Kidney capillary endothelial cell (primary cell): ENCODE results near the gene UEVLD.
"Not testable (repeated sequence)": the region's sequence is repeated elsewhere in the genome, so short reads cannot be mapped to it uniquely, and the experiment has no call there.

Experiments used
- DNase-seq: peaks from one replicate; pipeline ENCODE4 v3.0.0-alpha.2; 2018; ENCODE audit warnings: low spot score

Gene UEVLD

DNA sequence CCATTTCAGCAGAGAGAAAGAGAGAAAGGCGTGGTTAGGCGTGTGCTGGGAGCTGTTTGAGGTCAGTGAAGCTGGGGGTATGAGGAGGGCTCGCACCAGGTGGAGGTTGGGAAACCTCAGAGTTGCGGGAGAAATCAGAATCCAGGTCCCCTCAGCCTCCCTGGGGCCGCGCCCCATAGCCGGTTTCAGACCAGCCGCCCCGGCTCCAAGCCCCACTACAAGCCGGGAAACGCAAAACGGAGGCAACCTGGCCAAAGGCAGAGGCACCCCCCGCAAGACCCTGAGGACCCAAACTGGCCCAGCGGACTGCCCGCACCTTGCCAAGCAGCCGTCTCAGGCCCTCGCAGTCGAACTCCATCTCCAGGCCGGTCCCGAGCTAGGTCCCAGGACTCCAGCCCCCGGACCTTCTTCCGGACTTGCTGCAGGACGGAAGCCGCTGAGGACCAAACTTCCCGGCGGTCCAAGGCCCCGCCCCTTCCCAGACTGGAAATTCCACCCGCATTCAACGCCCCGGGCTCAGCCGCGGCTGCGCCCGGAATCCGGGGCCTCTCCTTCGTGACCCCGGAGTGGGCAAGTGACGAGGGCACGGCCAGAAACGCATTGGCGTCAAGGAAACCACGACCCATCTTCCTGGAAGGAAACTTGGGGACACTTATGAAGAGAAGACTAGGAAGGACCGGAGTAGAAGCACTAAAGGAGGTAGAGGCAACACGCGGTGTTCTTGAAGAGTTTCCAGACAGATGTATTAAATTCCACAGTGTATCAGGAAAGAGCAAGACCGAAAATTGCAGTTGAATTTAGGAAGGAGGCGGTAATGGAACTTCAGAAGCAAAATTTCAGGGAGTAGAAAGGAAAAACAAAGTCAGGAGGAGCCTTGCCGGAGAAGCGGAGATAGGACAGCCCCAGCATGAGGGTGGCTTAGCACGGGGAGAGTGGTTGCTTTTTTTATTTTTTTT lies at the start of gene UEVLD:
TSS of gene UEVLD (minus strand) at position 438 of the 956 bp plus-strand sequence. CDS start at position 358, 80 bp downstream.
- peak; percentile 88 for DNase-seq

DNA sequence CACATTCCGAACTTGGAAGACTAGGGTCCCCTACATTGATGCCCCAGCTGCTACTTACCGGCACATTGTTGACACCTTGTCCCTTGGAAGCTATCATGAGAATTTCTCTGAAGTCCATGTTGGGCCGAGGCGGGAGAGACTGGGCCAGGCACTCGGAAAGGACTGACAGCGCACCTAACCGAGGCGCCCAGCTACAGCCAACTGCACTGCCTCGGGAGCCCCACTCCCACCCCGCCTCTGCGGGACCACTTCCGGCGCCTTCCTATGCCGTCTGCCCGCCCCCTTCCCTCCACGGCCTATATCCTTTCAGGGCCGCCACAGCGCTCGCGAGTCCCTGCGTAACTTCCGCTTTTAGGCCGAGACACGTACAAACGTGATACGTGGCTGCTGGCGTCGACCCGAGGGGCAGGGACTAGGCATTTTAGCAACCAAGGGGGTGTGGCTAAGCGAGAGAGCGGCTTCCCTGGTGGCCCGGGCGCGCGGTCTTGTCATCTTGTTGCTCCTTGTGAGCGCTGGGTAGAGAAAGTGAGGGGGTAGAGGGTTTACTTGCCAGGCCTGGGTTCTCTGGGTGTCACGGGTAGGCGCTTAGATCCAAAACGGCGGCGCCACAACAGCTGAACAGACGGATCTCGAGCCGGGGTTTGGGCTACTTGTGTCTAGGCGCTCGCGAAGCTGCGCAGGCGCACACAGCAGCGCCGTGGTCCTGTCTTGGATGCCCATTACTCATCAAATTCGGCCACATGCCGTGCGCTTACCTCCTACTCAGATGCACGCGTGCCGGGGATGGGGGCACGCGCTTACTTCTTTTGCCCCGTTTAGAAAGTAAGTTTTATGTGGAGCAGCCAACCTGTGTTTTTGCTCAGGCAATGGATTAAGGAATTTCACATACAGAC lies 45.9 kb upstream of the UEVLD start, which contains the start of gene SPTY2D1:
TSS of gene SPTY2D1 (minus strand) at position 203 of the 893 bp plus-strand sequence. CDS start at position 118, 85 bp downstream.
- peak; percentile 96 for DNase-seq

DNA sequence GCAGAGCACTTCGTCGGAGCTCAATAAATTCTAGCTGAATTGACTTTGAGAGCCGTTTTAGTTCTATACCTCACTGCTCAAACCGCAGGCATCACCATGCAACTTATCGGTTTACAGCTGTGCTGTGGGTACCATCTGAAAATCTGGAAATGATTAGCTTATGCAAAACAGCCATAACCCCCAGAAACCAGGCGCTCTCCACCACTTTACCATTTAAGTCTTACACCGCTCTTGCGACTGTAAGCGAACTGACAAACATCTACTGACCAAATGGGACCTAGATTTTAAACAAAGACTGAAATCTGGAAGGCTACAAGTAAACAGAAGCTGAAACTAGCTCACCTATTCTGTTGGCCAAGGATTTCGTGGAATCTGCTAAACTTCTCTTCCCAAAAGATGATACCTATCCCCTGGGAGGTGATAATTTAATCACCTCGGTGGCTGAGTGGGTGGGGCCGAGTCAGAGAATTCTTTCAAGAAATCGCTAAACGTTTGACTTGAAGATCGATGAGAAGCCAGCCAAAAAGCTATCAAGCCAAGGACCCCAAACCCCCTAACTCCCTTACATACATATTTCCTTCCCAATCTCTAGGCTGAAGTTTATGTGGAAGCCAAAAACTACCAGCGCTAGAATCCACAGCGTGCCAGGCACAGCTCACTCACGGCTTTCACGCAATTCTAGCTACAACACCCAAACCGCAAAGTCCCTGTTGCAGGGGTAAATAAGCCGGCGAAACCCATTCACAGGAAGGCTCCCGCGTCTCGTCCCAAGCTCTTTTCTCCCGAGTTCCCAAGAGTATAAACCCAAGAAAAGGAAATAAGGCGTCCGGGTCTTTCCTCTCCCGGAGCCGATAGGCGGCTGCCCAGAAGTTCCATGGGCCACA lies 45.0 kb upstream of the UEVLD start:
- no peak for DNase-seq

DNA sequence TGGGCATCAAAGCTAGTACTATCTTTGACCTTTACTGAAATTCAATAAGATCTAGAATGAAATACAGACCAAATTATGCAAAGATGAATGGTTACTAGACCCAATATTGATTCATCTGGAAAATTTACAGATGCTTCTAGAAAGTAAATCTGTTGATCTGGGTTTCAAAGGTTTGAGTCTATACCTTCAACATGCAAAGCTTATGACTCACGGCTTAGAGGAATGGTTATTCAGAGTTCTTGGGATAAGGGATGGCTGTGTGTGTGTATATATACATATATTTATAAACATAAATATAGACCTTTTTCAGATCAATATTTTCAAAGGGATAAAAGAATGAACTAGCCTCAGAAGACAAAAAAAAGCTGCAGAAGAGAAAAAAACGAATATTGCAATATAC lies 44.3 kb upstream of the UEVLD start:
- DNase-seq, result no peak

DNA sequence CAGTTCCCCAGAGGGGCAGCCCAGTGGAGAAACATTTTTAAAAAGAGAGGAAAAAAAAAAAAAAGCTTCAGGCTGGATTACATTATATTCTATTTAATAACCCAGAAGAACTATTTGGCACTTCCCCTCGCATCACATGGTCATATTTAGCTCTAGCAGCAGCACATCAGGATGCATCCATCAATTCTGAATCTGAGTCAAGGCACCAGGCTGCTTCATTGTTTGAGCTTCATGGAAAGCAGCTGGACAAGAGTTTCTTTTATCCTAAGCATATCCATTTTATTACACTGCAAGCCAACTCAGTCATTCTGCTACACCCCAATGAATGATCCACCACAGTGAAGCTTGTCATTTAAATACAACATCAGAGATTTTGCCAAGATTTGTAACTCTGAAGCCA lies 35.6 kb upstream of the UEVLD start:
- DNase-seq, result no peak

DNA sequence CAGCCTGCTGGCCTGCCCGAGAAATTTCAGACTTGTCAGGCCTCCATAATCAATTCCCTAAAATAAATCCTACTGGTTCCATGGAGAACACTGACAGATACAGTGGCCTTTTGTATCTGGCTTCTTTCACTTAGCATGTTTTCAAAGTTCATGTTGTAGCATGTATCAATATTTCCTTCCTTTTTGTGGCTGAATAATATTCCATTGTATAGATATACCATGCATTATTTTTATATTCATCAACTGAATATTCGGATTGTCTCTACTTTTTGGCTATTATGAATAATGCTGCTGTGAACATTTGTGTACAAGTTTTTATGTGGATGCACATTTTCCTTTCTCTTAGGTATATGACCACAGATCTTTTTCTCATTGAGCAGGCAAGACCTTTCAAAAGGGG lies 35.2 kb upstream of the UEVLD start:
- DNase-seq, result no peak

DNA sequence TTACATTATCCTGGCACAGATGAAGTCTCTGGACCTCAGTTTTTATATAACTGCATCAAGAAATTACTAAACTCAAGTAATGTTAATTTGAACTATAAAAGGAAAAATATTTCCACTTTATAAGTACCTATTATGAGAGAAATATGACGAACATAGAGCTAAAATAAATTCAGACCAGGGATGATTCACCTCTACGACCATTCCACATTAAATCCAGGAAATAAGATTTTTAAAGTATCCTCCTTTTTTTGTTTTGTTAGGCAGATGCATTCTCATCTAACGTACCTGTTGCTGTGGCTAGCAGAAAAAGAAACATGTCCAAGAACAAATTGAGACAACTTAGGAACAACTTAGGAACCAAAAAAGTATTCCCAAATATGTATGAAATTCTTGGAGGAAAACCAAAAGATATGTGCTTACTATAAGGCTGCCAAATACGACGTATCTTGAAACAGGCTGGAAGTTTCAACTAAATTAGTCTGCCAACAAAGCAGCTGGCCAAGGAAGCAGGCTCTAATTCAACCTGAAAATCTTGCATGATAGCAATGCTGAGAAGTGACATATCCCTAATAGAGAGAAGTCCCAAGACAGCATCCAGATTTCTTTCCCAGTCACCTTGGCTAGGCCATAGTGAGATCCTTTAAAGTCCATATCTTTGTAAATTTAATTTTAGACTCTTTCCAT lies 29.9 kb upstream of the UEVLD start:
- DNase-seq, result no peak

DNA sequence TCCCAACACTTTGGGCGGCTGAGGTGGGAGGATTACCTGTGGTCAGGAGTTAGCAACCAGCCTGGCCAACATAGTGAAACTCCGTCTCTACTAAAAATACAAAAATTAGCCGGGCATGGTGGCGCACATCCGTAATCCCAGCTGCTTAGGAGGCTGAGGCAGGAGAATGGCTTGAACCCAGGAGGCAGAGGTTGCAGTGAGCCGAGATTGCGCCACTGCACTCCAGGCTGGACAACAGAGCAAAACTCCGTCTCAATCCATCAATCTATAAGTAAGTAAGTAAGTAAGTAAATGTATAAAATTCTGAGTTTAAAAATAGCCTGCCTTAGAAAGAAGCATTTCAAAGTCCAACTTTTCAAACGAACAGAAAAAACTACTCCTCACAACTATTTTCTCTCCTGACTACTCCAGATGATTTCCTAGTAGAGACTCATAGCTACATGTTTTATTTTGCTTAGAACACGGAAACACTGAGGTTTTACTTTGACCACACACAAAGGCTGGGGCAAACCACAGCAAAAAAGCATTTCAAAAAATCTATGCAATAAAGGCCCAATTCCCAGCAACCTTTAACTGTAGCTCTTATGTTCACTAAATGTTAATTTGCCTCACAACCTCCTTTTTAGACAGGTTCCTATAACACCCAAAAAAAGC lies 29.3 kb upstream of the UEVLD start:
- DNase-seq, result no peak

DNA sequence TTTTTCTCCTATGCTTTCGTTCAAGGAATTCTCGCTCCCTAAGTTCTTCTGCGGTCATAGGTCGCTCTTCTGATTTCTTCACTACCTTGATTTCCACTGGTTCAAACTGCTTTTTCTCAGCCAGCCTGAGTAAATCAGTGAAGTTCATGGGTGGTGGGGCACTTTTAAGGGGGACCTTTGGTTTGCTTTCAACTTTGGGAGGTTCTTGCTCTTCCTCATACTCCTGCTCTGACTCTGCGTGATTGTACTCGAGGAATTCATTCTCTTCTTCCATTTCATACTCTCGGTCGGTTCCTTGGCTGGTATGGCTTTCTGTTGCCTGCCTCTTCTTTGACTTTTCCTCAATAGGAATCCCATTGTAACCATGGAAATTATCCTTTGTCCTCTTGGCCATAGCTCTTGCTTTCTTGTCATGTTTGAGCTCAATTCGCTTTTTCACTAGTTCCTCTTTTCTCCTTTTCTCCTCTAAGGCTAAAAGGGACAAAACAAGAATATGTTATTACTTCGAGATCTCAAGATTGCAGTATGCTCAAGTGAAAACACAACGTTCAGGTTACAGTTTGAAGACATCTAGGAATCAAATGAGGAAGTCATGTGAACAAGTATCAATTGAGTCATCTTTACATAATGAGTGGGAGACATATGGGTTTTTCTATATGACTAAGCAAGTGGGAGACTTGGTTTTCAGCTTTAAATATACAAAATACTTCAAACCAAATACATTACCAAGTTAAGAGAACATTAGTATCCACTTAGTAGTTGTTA lies 27.3 kb upstream of the UEVLD start:
- no peak for DNase-seq

DNA sequence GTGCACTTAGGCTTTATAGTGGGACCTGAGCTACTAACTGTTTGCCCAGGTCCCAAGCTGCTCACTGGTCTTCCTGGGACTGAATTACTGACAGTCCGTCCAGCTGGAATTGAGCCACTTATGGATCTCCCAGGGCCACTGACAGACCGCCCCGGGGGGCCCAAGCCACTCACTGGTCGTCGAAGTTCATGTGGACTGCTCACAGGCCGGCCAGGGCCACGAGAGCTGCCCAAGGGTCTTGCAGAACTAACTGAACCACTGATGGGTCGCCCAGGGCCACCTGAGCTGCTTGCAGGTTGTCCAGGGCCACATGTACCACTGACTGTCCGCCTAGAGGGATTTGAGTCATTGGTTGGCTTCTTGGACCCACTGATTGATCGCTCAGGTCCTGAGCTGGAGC lies 26.1 kb upstream of the UEVLD start:
- DNase-seq, result no peak

DNA sequence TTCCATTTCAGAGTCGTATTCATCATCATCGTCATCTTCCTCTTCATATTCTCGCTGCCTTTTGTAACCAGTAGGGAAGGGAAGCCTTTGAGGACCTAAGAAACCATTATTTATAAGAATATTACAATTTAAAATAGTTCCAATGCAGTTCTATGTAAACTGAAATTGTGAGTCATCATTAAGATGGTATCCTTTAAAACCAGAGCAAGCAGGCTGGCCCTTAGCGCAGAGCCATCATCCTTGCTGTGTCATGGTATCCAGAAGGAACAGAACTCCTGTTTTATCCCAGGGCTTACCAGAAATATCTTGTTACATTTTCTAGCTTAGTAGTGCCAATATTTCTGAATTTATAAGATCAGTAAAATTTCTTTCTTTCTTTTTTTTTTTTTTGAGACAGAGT lies 23.9 kb upstream of the UEVLD start:
- DNase-seq, result no peak

DNA sequence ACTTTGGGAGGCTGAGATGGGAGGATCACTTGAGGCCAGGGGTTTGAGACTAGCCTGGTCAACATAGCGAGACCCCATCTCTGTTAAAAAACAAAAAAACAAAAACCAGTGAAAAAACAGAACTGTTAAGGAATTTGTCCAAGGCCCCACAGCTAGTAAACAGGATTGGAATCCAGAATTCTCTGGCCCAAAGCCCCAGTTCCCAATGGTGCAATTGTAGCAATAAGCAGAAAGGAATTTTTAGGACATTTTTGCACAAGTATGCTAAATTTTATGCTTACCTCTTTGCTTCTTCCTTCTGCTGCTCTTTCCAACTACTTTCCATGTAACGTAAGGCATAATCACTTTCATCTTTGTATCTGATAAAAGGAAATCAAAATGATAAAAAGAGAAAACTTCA lies 22.7 kb upstream of the UEVLD start:
- DNase-seq, result no peak

DNA sequence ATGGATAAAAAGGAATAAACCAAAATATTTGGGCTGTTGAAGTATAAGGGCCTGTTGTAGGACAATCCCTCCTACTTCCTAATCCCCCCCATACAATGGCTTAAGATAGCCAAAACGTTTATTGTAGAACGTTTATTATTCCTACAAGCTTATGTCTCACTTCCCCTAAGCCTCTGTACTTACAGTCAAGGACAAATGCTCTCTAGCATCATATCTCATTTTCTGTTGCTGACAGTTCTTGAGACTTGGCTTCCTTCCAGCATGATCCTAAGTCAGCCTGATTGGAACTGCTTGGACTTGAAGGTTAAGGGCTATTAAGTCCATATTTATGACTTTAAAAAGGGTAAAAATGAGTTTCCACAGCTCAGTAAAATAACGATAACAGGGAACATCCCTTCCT lies 19.8 kb upstream of the UEVLD start:
- peak; percentile 47 for DNase-seq

DNA sequence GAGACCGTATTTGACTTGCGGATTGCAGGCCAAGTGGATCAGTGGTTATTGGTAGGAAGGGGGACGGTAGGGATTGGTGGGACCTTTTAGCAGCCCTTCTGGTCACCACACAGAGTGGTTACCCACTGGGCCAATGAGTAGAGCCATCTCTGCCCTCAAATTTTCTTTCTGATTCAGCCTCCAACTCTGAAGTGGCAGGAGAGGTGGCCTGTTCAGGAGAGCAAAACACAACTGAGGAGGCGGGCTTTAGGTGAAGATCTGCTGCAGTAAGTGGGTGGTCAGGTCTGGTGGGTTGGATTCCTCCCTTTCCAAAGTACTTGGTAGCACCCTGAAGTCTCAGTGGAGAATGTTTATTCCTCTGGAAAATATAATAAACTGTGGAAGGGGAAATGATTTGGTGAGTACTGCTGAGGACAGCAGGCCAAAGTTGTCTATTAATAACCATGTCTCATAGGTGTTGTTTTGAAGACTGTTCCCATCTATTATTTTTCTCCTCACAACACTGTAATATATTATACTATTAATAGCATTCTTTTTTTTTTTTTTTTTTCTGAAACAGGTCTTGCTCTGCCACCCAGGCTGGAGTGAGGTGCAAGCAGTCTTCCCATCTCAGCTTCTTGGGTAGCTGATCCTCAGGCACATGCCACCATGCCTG lies 12.5 kb upstream of the UEVLD start:
- DNase-seq, result no peak

DNA sequence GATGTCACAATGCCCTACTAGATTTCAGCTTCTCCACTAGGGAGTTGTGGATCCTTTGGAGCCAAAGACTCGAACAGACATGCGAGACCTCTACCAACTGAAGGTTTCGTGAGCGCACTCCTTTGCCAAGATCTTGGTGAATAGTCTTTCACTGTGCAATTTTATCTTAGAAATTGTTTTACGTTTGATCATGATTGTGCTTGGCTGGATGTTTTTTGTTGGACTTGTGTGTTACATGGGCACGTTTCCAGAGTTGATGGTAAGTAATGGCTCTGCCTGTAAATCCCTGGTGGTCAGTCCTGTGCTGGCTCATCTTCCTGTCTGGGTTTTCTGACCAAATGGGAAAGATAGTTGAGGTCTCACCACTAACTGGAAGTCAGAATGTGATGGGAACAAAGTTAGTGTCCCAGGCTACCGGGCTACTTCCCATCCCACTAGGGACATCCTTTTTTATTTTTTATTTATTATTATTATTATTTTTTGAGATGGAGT lies 11.3 kb upstream of the UEVLD start, which contains the start of gene MISFA:
TSS of gene MISFA (plus strand) at position 51 of the 492 bp plus-strand sequence. CDS start at position 191, 140 bp downstream.
- DNase-seq, result no peak

DNA sequence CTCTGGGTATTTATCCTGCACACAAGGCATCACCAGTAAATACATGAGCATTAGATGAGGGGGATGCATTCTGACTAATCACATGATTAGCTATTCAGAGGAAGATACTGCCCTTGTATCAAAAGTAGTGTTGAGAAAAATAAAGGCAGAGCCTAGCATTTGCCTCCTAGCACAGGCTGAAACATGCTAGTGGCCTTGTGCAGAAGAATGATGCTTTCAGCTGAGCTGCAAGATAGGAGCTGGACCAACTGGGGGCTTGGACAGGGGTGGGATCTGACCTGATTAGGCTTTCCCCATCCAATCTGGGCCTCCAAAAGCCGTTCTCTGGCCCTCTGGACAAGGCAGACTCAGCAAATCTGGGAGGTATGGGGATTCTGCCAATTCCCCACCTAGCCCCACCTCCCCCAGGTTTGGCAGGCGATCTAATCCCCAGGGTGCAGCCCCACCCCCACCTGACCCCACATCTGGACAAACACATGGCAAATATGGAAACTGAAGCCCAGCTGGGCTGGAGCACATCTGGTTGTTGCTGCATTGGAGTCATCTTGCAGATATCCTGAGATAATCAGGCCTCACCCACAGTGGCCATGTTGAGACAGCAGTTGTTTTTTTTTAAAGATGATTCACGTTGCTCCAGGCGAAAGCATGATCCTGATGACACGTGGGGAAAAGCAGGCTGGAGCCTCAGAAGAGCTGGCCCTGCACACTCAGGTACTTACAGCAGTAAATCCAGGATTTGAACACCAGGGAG lies 6.6 kb upstream of the UEVLD start:
- no peak for DNase-seq

DNA sequence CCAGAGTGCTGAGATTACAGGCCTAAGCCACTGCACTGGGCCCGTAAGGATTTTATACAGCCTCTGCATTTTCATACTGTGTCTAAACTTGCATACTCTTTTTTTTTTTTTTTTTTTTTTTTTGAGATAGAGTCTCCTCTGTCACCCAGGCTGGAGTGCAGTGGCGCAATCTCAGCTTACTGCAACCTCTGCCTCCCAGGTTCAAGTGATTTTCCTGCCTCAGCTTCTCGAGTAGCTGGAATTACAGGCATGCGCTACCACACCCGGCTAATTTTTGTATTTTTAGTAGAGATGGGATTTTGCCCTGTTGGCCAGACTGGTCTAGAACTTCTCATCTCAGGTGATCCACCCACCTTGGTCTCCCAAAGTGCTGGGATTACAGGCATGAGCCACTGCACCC lies 5.6 kb upstream of the UEVLD start:
- not testable (repeated sequence) for DNase-seq

DNA sequence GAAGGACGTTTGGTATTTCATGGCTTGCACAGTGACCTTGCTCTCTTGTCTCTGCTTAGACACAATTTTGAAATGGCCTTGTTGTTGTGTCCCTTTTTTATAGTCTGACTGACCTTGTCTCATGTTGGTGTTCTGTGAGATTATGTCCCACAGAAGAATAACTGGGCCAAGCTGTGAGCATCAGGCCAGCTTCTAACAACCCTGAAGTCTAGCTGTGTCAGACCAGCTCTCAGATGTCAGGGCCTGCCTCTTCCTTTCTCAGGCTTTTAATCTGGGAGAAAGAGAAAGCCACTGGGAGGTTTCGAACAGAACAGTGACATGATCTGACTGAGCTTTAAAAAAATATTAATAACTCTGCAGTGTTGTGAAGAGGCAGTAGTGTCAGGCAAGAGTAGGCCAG lies 2.0 kb upstream of the UEVLD start:
- DNase-seq, result no peak
